SU-DHL-6 (cell line): ENCODE results near the gene NEAT1.

ENCODE experiments used
- CTCF ChIP-seq: fragments of 200-600 bp; sonication (generic); IDR thresholded peaks from one replicate; pipeline ENCODE4 v1.5.1; 2017; ENCODE audit warnings: antibody characterized with exemption, mild to moderate bottlenecking, low read length, moderate library complexity; ENCODE audit not compliant: insufficient read depth, poor library complexity, severe bottlenecking
- EZH2phosphoT487 ChIP-seq: fragments of 200-600 bp; sonication (generic), shearing (Covaris generic); conservative IDR thresholded peaks from 2 replicates; pipeline ENCODE4 v1.6.1; 2018; ENCODE audit warnings: mild to moderate bottlenecking, antibody characterized with exemption, low read length, moderate library complexity, mixed read lengths

- TF ChIP-seq CTCF (no peak), EZH2phosphoT487 (no peak)
Observed at GRCh38 chr11:65402790-65403189, 19.8 kb upstream of the NEAT1 start.
